Tibial artery (tissue), 4 donors: ENCODE measurements around the gene IQCM.

ENCODE experiments used
- DNase-seq, 2 donors: peaks; one replicate each; pipeline ENCODE4 v3.0.0-alpha.2; 2019
- H3K27ac ChIP-seq, 2 donors: fragments of 200-600 bp; sonication (generic) in 1 of 2; 1 replicate in 1 of 2; 2 replicates in 1 of 2; pipeline ENCODE4 v1.5.1; 2018 to 2019; ENCODE audit warnings: mild to moderate bottlenecking in 1 of 2
- H3K27me3 ChIP-seq, 2 donors: fragments of 200-600 bp; sonication (generic) in 1 of 2; one replicate each; pipeline versions ENCODE4 v1.5.1 to v1.6.0; 2016 to 2019
- H3K36me3 ChIP-seq, 3 donors: fragments of 200-600 bp; sonication (generic) in 2 of 3; one replicate each; pipeline ENCODE4 v1.5.1; 2016 to 2019; ENCODE audit warnings: mild to moderate bottlenecking in 2 of 3
- H3K4me1 ChIP-seq, 4 donors: fragments of 200-600 bp; sonication (generic) in 2 of 4; 1 replicate in 3 of 4; 2 replicates in 1 of 4; pipeline ENCODE4 v1.5.1; 2016 to 2019
- H3K4me3 ChIP-seq, 2 donors: fragments of 200-600 bp; sonication (generic) in 1 of 2; 1 replicate in 1 of 2; 2 replicates in 1 of 2; pipeline ENCODE4 v1.5.1; 2018 to 2019; ENCODE audit warnings: mild to moderate bottlenecking in 2 of 2
- H3K9me3 ChIP-seq, 3 donors: fragments of 200-600 bp; sonication (generic) in 1 of 3; one replicate each; pipeline ENCODE4 v1.5.1; 2016 to 2019
- CTCF ChIP-seq, 2 experiments: fragments of 200-600 bp in 1 of 2; fragments of 450-650 bp in 1 of 2; IDR thresholded peaks; one replicate each; pipeline ENCODE4 v1.5.1; 2017 to 2019; ENCODE audit warnings: antibody characterized with exemption in 2 of 2, mild to moderate bottlenecking in 1 of 2, moderate library complexity in 1 of 2
- intact Hi-C: fragments of 100-400 bp; cut with DNase I; formaldehyde crosslinking; loops from one replicate; pipeline ENCODE4 v1.15.0; 2023; ENCODE audit warnings: low total_unique reads

The IQCM gene

GRCh38 chr4:149574971-149575370, 240.7 kb downstream of the IQCM start:
- Histone ChIP-seq H3K9me3 (no peaks in the 10 kb centered on the region), H3K27ac (no peak overlapping the region), H3K4me3 (no peak overlapping the region), H3K27me3 (no peaks in the 10 kb centered on the region), H3K36me3 (no peaks in the 10 kb centered on the region), H3K4me1 (no peaks in the 10 kb centered on the region)
- no peak for DNase-seq
- intact Hi-C loops = no loop called here
- no peak for TF ChIP-seq CTCF (IDR thresholded peaks at IDR 0.05)

DNA sequence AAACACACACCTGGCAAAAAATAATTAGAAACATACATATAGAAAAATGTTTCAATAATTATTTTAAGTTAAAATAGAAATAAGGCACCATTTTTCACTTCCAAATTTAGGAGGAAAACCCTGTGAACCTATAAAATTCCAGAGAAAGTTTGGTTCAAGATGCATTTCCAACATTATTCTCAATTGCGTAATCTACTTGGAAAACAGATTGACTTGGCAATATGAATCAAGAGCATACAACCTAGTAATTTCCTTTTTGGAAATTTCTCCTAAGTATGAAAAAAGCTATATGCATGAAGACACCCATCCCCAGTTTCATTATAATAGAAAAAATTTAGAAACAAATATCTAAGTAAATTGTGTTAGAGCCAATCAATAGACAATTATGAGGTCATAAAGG, 242.9 kb downstream of the IQCM start:
- intact Hi-C loops = no loop called here
- no peaks in the 10 kb centered on the region for H3K4me1 ChIP-seq
- DNase-seq = no peak

GRCh38 chr4:149555799-149556198, 259.8 kb downstream of the IQCM start:
- no peak overlapping the region for H3K27ac ChIP-seq
- DNase-seq = no peak
- no peak overlapping the region for H3K4me3 ChIP-seq
- intact Hi-C loops = no loop called here
- TF ChIP-seq CTCF (IDR thresholded peaks at IDR 0.05) = no peak
- H3K9me3 ChIP-seq = no peaks in the 10 kb centered on the region
- H3K36me3 ChIP-seq = no peaks in the 10 kb centered on the region
- H3K27me3 ChIP-seq = no peaks in the 10 kb centered on the region
- H3K4me1 ChIP-seq = no peaks in the 10 kb centered on the region

More for the DNA sequence above, 242.9 kb downstream of the IQCM start:
- no peaks in the 10 kb centered on the region for H3K9me3 ChIP-seq
- no peak for TF ChIP-seq CTCF (IDR thresholded peaks at IDR 0.05)
- no peak overlapping the region for H3K27ac ChIP-seq
- H3K4me3 ChIP-seq = no peak overlapping the region
- H3K27me3 ChIP-seq = no peaks in the 10 kb centered on the region
- H3K36me3 ChIP-seq = no peaks in the 10 kb centered on the region

- Histone ChIP-seq H3K4me3 (no peak overlapping the region), H3K36me3 (no peaks in the 10 kb centered on the region), H3K27me3 (no peaks in the 10 kb centered on the region), H3K27ac (no peak overlapping the region), H3K4me1 (no peaks in the 10 kb centered on the region), H3K9me3 (no peaks in the 10 kb centered on the region)
- intact Hi-C loops = no loop called here
- TF ChIP-seq CTCF (IDR thresholded peaks at IDR 0.05) = no peak
- DNase-seq = no peak
These were observed 260.5 kb downstream of the IQCM start for GRCh38 chr4:149555146-149555545.

DNA sequence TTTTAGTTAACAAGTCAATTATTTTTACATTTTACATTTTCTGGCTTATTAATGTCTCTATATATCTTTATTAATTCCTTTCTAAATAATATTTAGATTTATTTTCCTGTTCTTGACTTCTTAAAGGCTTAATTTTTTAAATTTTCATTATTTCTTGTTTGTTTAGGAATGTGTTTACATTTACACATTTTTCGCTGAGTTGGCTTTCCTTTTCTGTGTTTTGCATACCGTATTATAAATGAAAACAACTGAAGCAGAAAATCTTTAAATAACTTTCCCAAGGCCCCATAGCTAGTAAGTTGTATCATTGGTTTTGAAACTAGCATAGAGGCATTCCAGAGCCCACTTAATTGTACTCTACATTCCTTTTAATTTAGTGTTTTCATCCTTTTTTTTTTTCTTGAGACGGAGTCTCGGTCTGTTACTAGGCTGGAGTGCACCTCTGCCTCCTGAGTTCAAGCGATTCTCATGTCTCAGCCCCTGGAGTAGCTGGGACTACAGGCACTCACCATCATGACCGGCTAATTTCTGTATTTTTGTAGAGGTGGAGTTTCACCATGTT, 261.6 kb downstream of the IQCM start:
- intact Hi-C loops = no loop called here
- H3K9me3 ChIP-seq = no peaks in the 10 kb centered on the region
- no peak overlapping the region for H3K4me3 ChIP-seq
- H3K27ac ChIP-seq = no peak overlapping the region
- DNase-seq = no peak
- TF ChIP-seq CTCF (IDR thresholded peaks at IDR 0.05) = no peak
- H3K4me1 ChIP-seq = no peaks in the 10 kb centered on the region
- H3K27me3 ChIP-seq = no peaks in the 10 kb centered on the region
- no peaks in the 10 kb centered on the region for H3K36me3 ChIP-seq

GRCh38 chr4:149552601-149553000, 263.0 kb downstream of the IQCM start:
- no peak for TF ChIP-seq CTCF (IDR thresholded peaks at IDR 0.05)
- DNase-seq = no peak
- no peak overlapping the region for H3K27ac ChIP-seq
- no peaks in the 10 kb centered on the region for H3K4me1 ChIP-seq
- H3K9me3 ChIP-seq = no peaks in the 10 kb centered on the region
- no peaks in the 10 kb centered on the region for H3K36me3 ChIP-seq
- no peaks in the 10 kb centered on the region for H3K27me3 ChIP-seq
- no peak overlapping the region for H3K4me3 ChIP-seq
- intact Hi-C loops = no loop called here
